ENCODE measurements around the gene SLC9A3. TPM values are rescaled to one million over a fixed set of nuclear protein-coding genes. Genes with fewer than 3 reads are reported as not detected.

SLC9A3 gene
- total and polyA plus RNA-seq, 2 of the 13 experiments (the other 11 are each of a cell fraction or from before 2014, with no cell fraction given), result 1.5 to 1.8 TPM

DNA sequence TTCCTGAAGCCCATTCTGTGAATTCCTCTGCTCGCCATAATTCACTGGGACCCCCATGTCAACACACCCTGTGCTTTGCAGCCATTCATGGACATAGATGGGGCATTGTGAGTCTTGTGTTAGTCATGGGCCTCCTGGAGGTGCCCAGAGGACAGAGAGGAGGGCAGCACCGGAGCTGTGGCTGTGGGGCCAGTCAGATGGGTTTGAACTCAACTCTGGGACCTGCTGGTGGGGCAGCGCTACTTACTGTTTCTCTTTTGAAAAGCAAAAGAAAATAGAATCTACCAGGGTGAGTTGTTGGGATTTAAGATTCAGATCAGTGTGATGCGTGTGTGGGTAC lies 92.6 kb downstream of the SLC9A3 start:
- H3K4me1 ChIP-seq (ENCODE audit: insufficient read depth, low read length), result peaks cover 10% of the 10 kb centered on the region
- ATAC-seq (no peak), FAIRE-seq (no peak), DNase-seq (ENCODE audit: low spot score) (no peak)
- ChIA-PET POLR2A (interaction anchor here (1.0 kb wide), 1 partner anchor 11 kb away, joined by 3 read pairs; the partner anchor contains the start of gene EXOC3), CTCF (ENCODE audit: low intra/inter-chr PET ratio, low total read pairs) (no interaction called here)
- no peaks in the 10 kb centered on the region for H3K9me3 ChIP-seq (ENCODE audit: low read length)
- no peaks in the 10 kb centered on the region for H3K36me3 ChIP-seq (replicated peaks in 1 of 2; ENCODE audit: control insufficient read depth in 1 of 2, insufficient read depth in 2 of 2, low read length in 2 of 2)
- H3K27me3 ChIP-seq (ENCODE audit: control insufficient read depth in 1 of 2, insufficient read depth in 2 of 2, low read length in 2 of 2), result no peaks in the 10 kb centered on the region
- H4K20me1 ChIP-seq (ENCODE audit: insufficient read depth, low read length), result no peaks in the 10 kb centered on the region
- 60% methylated on average over 3 of the region's 4 CpGs for WGBS (ENCODE audit: low lambda C conversion rate)
- no peak overlapping the region for H2AFZ ChIP-seq (ENCODE audit: low read length)
- in situ Hi-C loops (cut with HindIII; ENCODE audit: extremely low pct_ligation_motif_present, low pct_unique_long_range_greater_than_20kb) (no loop called here), intact Hi-C loops (cut with micrococcal nuclease; ENCODE audit: unreplicated experiment) (loop anchor here (5.0 kb wide), 1 partner anchor 114 kb away; no protein-coding TSS in a partner anchor)
- no peak overlapping the region for H3K9ac ChIP-seq (ENCODE audit: insufficient read depth, low read depth, low read length)
- TF ChIP-seq ZNF263 (CRISPR knock-in tag; IDR thresholded peaks at IDR 0.05) (no peak), ZNF317 (CRISPR knock-in tag; IDR thresholded peaks at IDR 0.05) (no peak), ZNF136 (CRISPR knock-in tag; IDR thresholded peaks at IDR 0.05; ENCODE audit: low read depth) (no peak)
- no peak overlapping the region for H3K27ac ChIP-seq (ENCODE audit: extremely low read length, insufficient read depth, low read length)
- no peaks in the 10 kb centered on the region for H3K79me2 ChIP-seq (ENCODE audit: insufficient read depth, low read length)
- BruUV-seq (replicated peaks), result no TSS peak
- no peak overlapping the region for H3K4me3 ChIP-seq (replicated peaks in 1 of 3; ENCODE audit: insufficient read depth in 1 of 3, low read depth in 2 of 3, low read length in 3 of 3)
- no peak overlapping the region for H3K4me2 ChIP-seq (ENCODE audit: low read depth, low read length)

DNA sequence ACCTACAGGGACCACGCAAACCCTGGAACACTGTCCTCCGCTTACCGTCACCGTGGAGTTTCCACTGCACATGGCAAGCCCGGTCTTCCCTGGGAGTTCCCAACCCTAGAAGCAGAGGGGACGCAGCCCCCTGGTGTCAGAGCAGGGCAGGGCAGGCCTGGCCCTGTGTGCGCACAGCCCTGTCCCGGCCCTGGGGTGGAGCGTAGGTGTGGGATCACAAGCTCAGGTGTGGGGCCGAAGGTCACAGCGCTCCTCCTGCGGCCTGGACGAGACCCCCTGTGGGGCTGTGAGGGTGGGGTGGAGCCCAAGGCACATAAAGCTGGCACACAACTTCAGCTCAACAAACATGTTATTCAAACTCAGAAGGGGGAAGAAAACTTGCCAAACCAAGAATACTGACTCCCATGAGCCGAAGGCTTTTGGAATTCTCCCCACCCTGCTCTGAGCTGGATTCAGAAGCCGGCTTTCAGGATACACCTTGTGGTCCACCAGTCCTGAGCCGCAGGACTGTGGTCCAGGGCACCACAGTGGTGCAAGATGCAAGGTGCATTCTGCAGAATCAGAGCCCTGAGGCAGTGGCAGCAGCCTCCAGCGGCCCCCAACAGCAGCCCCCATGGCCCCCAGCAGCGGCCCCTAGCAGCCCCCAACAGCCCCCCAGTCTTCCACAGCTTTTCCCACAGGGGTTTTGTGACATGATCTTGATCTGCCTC lies 93.1 kb downstream of the SLC9A3 start:
- ATAC-seq (peak; percentile 98), FAIRE-seq (peak; percentile 28), DNase-seq (ENCODE audit: low spot score) (peak; percentile 41)
- Histone ChIP-seq H3K79me2 (ENCODE audit: insufficient read depth, low read length) (no peaks in the 10 kb centered on the region), H3K4me2 (ENCODE audit: low read depth, low read length) (peak overlapping the region; percentile 48; the same call in 1 of the 2 replicates), H3K36me3 (replicated peaks in 1 of 2; ENCODE audit: control insufficient read depth in 1 of 2, insufficient read depth in 2 of 2, low read length in 2 of 2) (no peaks in the 10 kb centered on the region), H3K4me1 (ENCODE audit: insufficient read depth, low read length) (peaks cover 10% of the 10 kb centered on the region), H3K9me3 (ENCODE audit: low read length) (no peaks in the 10 kb centered on the region), H4K20me1 (ENCODE audit: insufficient read depth, low read length) (no peaks in the 10 kb centered on the region), H3K4me3 (replicated peaks in 1 of 3; ENCODE audit: insufficient read depth in 1 of 3, low read depth in 2 of 3, low read length in 3 of 3) (no peak overlapping the region), H3K27ac (ENCODE audit: extremely low read length, insufficient read depth, low read length) (no peak overlapping the region), H2AFZ (ENCODE audit: low read length) (no peak overlapping the region), H3K9ac (ENCODE audit: insufficient read depth, low read depth, low read length) (no peak overlapping the region; the same call in 1 of the 2 replicates), H3K27me3 (ENCODE audit: control insufficient read depth in 1 of 2, insufficient read depth in 2 of 2, low read length in 2 of 2) (no peaks in the 10 kb centered on the region)
- BruUV-seq (replicated peaks), result no TSS peak
- 30% methylated on average over 6 of the region's 18 CpGs for WGBS (ENCODE audit: low lambda C conversion rate)
- intact Hi-C loops (cut with micrococcal nuclease; ENCODE audit: unreplicated experiment) (loop anchor here (5.0 kb wide), 1 partner anchor 114 kb away; no protein-coding TSS in a partner anchor), in situ Hi-C loops (cut with HindIII; ENCODE audit: extremely low pct_ligation_motif_present, low pct_unique_long_range_greater_than_20kb) (no loop called here)
- ChIA-PET POLR2A (interaction anchor here (1.0 kb wide), 1 partner anchor 12 kb away, joined by 3 read pairs; the partner anchor contains the start of gene EXOC3), CTCF (ENCODE audit: low intra/inter-chr PET ratio, low total read pairs) (no interaction called here)
- TF ChIP-seq ZC3H4 (CRISPR knock-in tag; IDR thresholded peaks at IDR 0.05; ENCODE audit: borderline replicate concordance) (no peak), SRSF4 (IDR thresholded peaks at IDR 0.05; ENCODE audit: low read depth, low read length, poor library complexity, severe bottlenecking) (no peak), SNAPC2 (CRISPR knock-in tag; IDR thresholded peaks at IDR 0.05) (no peak), ZNF496 (CRISPR knock-in tag; IDR thresholded peaks at IDR 0.05; ENCODE audit: insufficient replicate concordance) (no peak), NFE2L2 (IDR thresholded peaks at IDR 0.05; ENCODE audit: low read length) (no peak), ZNF121 (CRISPR knock-in tag; IDR thresholded peaks at IDR 0.05) (peak; percentile 94), ZNF263 (CRISPR knock-in tag; IDR thresholded peaks at IDR 0.05) (no peak), HNRNPLL (IDR thresholded peaks at IDR 0.05; ENCODE audit: low read depth, low read length, poor library complexity, severe bottlenecking) (peak; percentile 19), U2AF2 (IDR thresholded peaks at IDR 0.05; ENCODE audit: low read depth, low read length) (no peak), SPEN (CRISPR knock-in tag; IDR thresholded peaks at IDR 0.05; ENCODE audit: low read depth) (0 out of 2 replicates have a peak, but pooled peaks have one; percentile 26), ZNF451 (CRISPR knock-in tag; IDR thresholded peaks at IDR 0.05) (no peak)
- TF ChIP-seq, protein P1, sequence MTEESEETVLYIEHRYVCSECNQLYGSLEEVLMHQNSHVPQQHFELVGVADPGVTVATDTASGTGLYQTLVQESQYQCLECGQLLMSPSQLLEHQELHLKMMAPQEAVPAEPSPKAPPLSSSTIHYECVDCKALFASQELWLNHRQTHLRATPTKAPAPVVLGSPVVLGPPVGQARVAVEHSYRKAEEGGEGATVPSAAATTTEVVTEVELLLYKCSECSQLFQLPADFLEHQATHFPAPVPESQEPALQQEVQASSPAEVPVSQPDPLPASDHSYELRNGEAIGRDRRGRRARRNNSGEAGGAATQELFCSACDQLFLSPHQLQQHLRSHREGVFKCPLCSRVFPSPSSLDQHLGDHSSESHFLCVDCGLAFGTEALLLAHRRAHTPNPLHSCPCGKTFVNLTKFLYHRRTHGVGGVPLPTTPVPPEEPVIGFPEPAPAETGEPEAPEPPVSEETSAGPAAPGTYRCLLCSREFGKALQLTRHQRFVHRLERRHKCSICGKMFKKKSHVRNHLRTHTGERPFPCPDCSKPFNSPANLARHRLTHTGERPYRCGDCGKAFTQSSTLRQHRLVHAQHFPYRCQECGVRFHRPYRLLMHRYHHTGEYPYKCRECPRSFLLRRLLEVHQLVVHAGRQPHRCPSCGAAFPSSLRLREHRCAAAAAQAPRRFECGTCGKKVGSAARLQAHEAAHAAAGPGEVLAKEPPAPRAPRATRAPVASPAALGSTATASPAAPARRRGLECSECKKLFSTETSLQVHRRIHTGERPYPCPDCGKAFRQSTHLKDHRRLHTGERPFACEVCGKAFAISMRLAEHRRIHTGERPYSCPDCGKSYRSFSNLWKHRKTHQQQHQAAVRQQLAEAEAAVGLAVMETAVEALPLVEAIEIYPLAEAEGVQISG (CRISPR knock-in tag; IDR thresholded peaks at IDR 0.05), result no peak
- TF ChIP-seq, protein P2, sequence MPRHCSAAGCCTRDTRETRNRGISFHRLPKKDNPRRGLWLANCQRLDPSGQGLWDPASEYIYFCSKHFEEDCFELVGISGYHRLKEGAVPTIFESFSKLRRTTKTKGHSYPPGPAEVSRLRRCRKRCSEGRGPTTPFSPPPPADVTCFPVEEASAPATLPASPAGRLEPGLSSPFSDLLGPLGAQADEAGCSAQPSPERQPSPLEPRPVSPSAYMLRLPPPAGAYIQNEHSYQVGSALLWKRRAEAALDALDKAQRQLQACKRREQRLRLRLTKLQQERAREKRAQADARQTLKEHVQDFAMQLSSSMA (CRISPR knock-in tag; IDR thresholded peaks at IDR 0.05), result 0 out of 2 replicates have a peak, but pooled peaks have one; percentile 50

Data from HepG2 (cell line).